Ascending aorta (tissue), 2 donors: ENCODE results near the gene CD200R1L. TPM values are rescaled to one million over a fixed set of nuclear protein-coding genes. Genes with fewer than 3 reads are reported as not detected.

ENCODE experiments used
- DNase-seq, 2 donors: peaks; one replicate each; pipeline ENCODE4 v3.0.0-alpha.2; 2019; ENCODE audit warnings: low spot score in 2 of 2
- H3K27ac ChIP-seq, 2 donors: fragments of 200-600 bp; sonication (generic); one replicate each; pipeline ENCODE4 v1.5.1; 2016 to 2017; ENCODE audit warnings: mild to moderate bottlenecking in 1 of 2
- H3K27me3 ChIP-seq: fragments of 200-600 bp; sonication (generic); one replicate; pipeline ENCODE4 v1.5.1; 2017
- H3K36me3 ChIP-seq, 2 donors: fragments of 200-600 bp; sonication (generic); one replicate each; pipeline ENCODE4 v1.5.1; 2016
- H3K4me1 ChIP-seq, 2 donors: fragments of 200-600 bp; sonication (generic); one replicate each; pipeline ENCODE4 v1.5.1; 2016 to 2017; ENCODE audit warnings: mild to moderate bottlenecking in 1 of 2
- H3K4me3 ChIP-seq, 2 donors: fragments of 200-600 bp; sonication (generic); one replicate each; pipeline ENCODE4 v1.5.1; 2016 to 2017; ENCODE audit warnings: mild to moderate bottlenecking in 1 of 2
- H3K9me3 ChIP-seq, 2 donors: fragments of 200-600 bp; sonication (generic); one replicate each; pipeline ENCODE4 v1.5.1; 2016
- intact Hi-C: fragments of 100-400 bp; cut with DNase I; formaldehyde crosslinking; loops from one replicate; pipeline ENCODE4 v1.15.1; 2023
- total RNA-seq: library from RNA; depleted of rRNA; stranded (reverse); fragments of >200 nt; gene quantifications from one replicate; pipeline ENCODE4 v1.1.0, GENCODE V29; 2016
- TF ChIP-seq, protein P1 (sequence below), 3 experiments: fragments of 200-600 bp in 2 of 3; fragments of 450-650 bp in 1 of 3; sonication (generic) in 2 of 3; IDR thresholded peaks; one replicate each; pipeline ENCODE4 v1.5.1; 2016 to 2019; ENCODE audit warnings: antibody characterized with exemption in 3 of 3, mild to moderate bottlenecking in 1 of 3, moderate library complexity in 1 of 3

The CD200R1L gene
- total RNA-seq, result not detected

GRCh38 chr3:112846764-112847163 is at the start of gene CD200R1L:
Gene CD200R1L (minus strand): TSS chr3:112846864. CDS start chr3:112829367, 17,497 bp downstream.
- intact Hi-C loops, result no loop called here
- no peak for DNase-seq
- H3K9me3 ChIP-seq, result no peaks in the 10 kb centered on the region
- H3K27ac ChIP-seq, result no peak within 1 kb of the TSS
- H3K36me3 ChIP-seq, result no peaks in the 10 kb centered on the region
- no peak within 1 kb of the TSS for H3K4me3 ChIP-seq
- H3K4me1 ChIP-seq, result no peaks in the 10 kb centered on the region
- TF ChIP-seq, protein P1, sequence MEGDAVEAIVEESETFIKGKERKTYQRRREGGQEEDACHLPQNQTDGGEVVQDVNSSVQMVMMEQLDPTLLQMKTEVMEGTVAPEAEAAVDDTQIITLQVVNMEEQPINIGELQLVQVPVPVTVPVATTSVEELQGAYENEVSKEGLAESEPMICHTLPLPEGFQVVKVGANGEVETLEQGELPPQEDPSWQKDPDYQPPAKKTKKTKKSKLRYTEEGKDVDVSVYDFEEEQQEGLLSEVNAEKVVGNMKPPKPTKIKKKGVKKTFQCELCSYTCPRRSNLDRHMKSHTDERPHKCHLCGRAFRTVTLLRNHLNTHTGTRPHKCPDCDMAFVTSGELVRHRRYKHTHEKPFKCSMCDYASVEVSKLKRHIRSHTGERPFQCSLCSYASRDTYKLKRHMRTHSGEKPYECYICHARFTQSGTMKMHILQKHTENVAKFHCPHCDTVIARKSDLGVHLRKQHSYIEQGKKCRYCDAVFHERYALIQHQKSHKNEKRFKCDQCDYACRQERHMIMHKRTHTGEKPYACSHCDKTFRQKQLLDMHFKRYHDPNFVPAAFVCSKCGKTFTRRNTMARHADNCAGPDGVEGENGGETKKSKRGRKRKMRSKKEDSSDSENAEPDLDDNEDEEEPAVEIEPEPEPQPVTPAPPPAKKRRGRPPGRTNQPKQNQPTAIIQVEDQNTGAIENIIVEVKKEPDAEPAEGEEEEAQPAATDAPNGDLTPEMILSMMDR (IDR thresholded peaks at IDR 0.05), result no peak
- H3K27me3 ChIP-seq, result no peaks in the 10 kb centered on the region

- H3K36me3 ChIP-seq, result no peaks in the 10 kb centered on the region
- no peak overlapping the region for H3K4me3 ChIP-seq
- no peaks in the 10 kb centered on the region for H3K27me3 ChIP-seq
- H3K4me1 ChIP-seq, result no peaks in the 10 kb centered on the region
- TF ChIP-seq, protein P1 (IDR thresholded peaks at IDR 0.05), result no peak
- no peak for DNase-seq
- intact Hi-C loops, result no loop called here
- H3K27ac ChIP-seq, result no peak overlapping the region
- no peaks in the 10 kb centered on the region for H3K9me3 ChIP-seq
Measured at GRCh38 chr3:112894258-112894657, 47.6 kb upstream of the CD200R1L start.

DNA sequence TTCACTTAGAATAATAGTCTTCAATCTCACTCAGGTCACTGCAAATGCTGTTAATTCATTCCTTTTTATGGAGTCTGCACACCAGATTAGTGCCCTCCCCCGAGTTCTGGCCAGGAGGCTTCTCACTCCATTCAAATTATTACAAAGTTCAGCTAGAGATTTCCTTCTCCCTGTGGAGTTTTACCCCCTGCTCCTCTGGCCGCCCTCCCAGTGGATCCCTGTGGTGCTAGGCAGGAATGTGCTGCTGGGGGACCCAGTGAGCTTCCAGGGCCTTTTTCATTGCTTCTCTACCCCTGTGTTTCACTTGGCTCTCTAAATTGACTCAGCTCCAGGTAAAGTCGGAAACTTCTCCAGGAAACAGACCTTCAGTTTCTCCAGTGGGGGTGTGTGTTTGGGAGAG is 42.7 kb upstream of the CD200R1L start:
- no peak for DNase-seq
- intact Hi-C loops, result no loop called here
- H3K4me3 ChIP-seq, result no peak overlapping the region
- H3K36me3 ChIP-seq, result no peaks in the 10 kb centered on the region
- TF ChIP-seq, protein P1 (IDR thresholded peaks at IDR 0.05), result no peak
- H3K27me3 ChIP-seq, result no peaks in the 10 kb centered on the region
- H3K4me1 ChIP-seq, result no peaks in the 10 kb centered on the region
- H3K9me3 ChIP-seq, result no peaks in the 10 kb centered on the region
- H3K27ac ChIP-seq, result no peak overlapping the region

DNA sequence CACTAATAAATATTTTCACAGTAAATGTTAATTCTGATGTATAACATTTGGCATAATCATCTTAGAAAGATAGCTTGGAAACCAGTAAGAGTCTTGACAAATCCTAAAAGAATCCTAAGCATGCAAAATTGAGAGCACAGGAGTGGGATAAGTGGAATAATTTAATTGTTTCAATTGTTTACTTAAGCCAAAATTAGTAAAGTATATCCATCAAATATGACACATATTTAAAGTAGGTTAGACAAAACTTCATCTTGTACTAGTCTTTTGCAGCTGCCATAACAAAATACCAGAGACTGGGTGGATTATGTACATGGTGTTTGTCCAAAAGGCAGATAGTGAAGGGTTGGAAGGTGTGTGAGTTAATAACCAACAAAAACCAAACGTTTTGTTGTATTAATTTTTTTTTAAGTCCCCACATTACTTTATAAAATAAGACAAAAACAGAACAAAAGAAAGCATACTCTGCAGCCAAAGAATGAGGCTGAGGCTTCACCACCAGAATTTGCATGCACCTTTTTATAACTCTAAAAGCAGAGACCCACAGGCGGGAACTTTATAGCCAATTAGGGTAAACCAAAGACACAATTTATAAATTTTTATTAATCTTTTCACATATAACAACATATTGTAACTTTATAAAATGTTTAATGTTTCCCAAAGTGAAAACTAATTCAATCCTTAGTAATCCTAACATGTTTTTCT is 41.9 kb upstream of the CD200R1L start:
- H3K4me3 ChIP-seq, result no peak overlapping the region
- no peak overlapping the region for H3K27ac ChIP-seq
- DNase-seq, result no peak
- no peaks in the 10 kb centered on the region for H3K27me3 ChIP-seq
- TF ChIP-seq, protein P1 (IDR thresholded peaks at IDR 0.05), result no peak
- no peaks in the 10 kb centered on the region for H3K4me1 ChIP-seq
- no peaks in the 10 kb centered on the region for H3K36me3 ChIP-seq
- no peaks in the 10 kb centered on the region for H3K9me3 ChIP-seq
- intact Hi-C loops, result no loop called here

GRCh38 chr3:112884678-112885290 is 38.1 kb upstream of the CD200R1L start:
- Histone ChIP-seq H3K27ac (no peak overlapping the region), H3K4me1 (no peaks in the 10 kb centered on the region), H3K9me3 (no peaks in the 10 kb centered on the region), H3K36me3 (no peaks in the 10 kb centered on the region), H3K4me3 (no peak overlapping the region), H3K27me3 (no peaks in the 10 kb centered on the region)
- TF ChIP-seq, protein P1 (IDR thresholded peaks at IDR 0.05), result no peak
- DNase-seq, result no peak
- intact Hi-C loops, result no loop called here
